Duodenal mucosa (tissue), 2 donors: ENCODE data around the gene GRM1.

Experiments
- H3K27ac ChIP-seq: one replicate; pipeline ENCODE4 v1.7.0; 2013; ENCODE audit warnings: low read depth, low read length
- H3K27me3 ChIP-seq, 2 donors: one replicate each; pipeline ENCODE4 v1.7.0; 2013; ENCODE audit warnings: low read length in 2 of 2, control low read depth in 1 of 2; ENCODE audit not compliant: insufficient read depth in 2 of 2, control insufficient read depth in 1 of 2
- H3K36me3 ChIP-seq, 2 donors: one replicate each; pipeline ENCODE4 v1.7.0; 2013; ENCODE audit warnings: low read length in 2 of 2, control low read depth in 1 of 2; ENCODE audit not compliant: insufficient read depth in 2 of 2, control insufficient read depth in 1 of 2
- H3K4me1 ChIP-seq, 2 donors: one replicate each; pipeline ENCODE4 v1.7.0; 2013; ENCODE audit warnings: low read length in 2 of 2, control low read depth in 1 of 2; ENCODE audit not compliant: insufficient read depth in 2 of 2, control insufficient read depth in 1 of 2
- H3K4me3 ChIP-seq, 2 donors: one replicate each; pipeline ENCODE4 v1.7.0; 2013; ENCODE audit warnings: low read length in 2 of 2, low read depth in 1 of 2
- H3K9ac ChIP-seq, 2 donors: one replicate each; pipeline ENCODE4 v1.7.0; 2013; ENCODE audit warnings: low read length in 2 of 2, low read depth in 1 of 2
- H3K9me3 ChIP-seq, 2 donors: one replicate each; pipeline ENCODE4 v1.7.0; 2013; ENCODE audit warnings: low read length in 2 of 2, control low read depth in 1 of 2; ENCODE audit not compliant: control insufficient read depth in 1 of 2

GRM1 gene

GRCh38 chr6:146183831-146184230 lies 155.0 kb downstream of the GRM1 start:
- no peak overlapping the region for H3K27ac ChIP-seq
- no peaks in the 10 kb centered on the region for H3K9me3 ChIP-seq
- H3K27me3 ChIP-seq: no peaks in the 10 kb centered on the region
- H3K9ac ChIP-seq: no peak overlapping the region
- no peak overlapping the region for H3K4me3 ChIP-seq
- no peaks in the 10 kb centered on the region for H3K36me3 ChIP-seq
- no peaks in the 10 kb centered on the region for H3K4me1 ChIP-seq

GRCh38 chr6:146184701-146185100 lies 155.8 kb downstream of the GRM1 start:
- Histone ChIP-seq H3K4me3 (no peak overlapping the region), H3K9me3 (no peaks in the 10 kb centered on the region), H3K27ac (no peak overlapping the region), H3K4me1 (no peaks in the 10 kb centered on the region), H3K36me3 (no peaks in the 10 kb centered on the region), H3K9ac (no peak overlapping the region), H3K27me3 (no peaks in the 10 kb centered on the region)

DNA sequence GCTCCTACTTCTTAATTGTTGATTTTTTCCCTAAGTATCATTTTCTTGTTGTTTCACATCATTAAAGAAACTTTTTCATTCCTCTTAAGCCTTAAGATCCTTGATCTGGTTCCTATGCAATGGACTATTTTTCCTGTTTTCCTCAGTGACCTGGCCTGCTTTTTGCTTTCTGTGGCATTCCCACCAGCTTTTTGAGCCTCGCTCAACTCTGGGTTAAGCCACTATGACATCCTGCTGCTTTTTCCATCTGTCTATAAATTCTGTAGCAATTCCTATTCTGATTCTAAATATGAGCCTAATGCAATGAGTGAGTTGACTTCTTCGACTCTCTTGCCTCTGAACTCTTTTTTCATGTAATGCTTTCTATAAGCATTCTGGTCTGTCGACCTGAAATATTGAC lies 160.3 kb downstream of the GRM1 start:
- no peak overlapping the region for H3K9ac ChIP-seq
- no peaks in the 10 kb centered on the region for H3K36me3 ChIP-seq
- no peaks in the 10 kb centered on the region for H3K9me3 ChIP-seq
- H3K27ac ChIP-seq: no peak overlapping the region
- H3K4me3 ChIP-seq: no peak overlapping the region
- no peaks in the 10 kb centered on the region for H3K4me1 ChIP-seq
- no peaks in the 10 kb centered on the region for H3K27me3 ChIP-seq

DNA sequence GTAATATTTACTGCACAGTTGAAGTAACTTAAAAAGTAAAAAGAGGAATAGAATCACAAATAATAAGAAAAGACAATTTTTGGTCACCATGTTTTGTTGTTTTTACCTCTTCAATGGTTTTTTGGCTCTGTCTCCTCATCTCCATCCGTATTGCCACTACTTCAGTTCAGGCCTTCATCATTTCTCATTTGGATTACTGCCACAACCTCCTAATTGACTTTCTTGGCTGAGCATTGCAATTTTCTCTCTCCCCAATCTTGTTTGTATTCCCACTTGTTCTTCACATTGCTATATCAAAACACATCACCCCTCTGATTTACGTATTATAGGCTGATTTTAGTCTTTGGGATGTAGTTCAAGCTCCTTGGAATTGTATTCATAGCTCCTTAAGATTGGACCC lies 161.7 kb downstream of the GRM1 start:
- Histone ChIP-seq H3K9ac (no peak overlapping the region), H3K27me3 (no peaks in the 10 kb centered on the region), H3K27ac (no peak overlapping the region), H3K4me3 (no peak overlapping the region), H3K4me1 (no peaks in the 10 kb centered on the region), H3K36me3 (no peaks in the 10 kb centered on the region), H3K9me3 (no peaks in the 10 kb centered on the region)

DNA sequence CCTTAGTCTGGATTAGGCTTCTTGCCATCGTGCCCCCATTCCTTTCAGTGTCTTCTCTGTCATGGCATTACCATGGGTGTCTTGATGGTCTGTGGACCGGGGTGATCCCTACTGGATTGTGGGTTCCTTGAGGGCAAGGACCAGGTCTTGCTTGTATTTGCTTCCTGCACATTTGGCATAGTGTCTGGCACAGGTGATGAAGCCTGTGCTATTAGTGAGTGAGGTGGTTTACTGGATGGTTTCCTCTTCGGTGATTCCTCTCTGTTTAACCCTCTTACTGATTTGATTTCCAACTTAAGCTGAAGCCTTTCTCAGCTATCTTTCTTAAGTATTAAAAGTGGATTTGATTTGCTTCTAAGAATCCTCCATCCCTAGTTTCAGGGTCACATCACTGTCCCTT lies 162.3 kb downstream of the GRM1 start:
- no peaks in the 10 kb centered on the region for H3K9me3 ChIP-seq
- H3K27me3 ChIP-seq: no peaks in the 10 kb centered on the region
- H3K4me1 ChIP-seq: no peaks in the 10 kb centered on the region
- H3K36me3 ChIP-seq: no peaks in the 10 kb centered on the region
- H3K9ac ChIP-seq: no peak overlapping the region
- no peak overlapping the region for H3K4me3 ChIP-seq
- H3K27ac ChIP-seq: no peak overlapping the region

GRCh38 chr6:146191612-146192011 lies 162.8 kb downstream of the GRM1 start:
- Histone ChIP-seq H3K9me3 (no peaks in the 10 kb centered on the region), H3K4me3 (no peak overlapping the region), H3K9ac (no peak overlapping the region), H3K4me1 (no peaks in the 10 kb centered on the region), H3K36me3 (no peaks in the 10 kb centered on the region), H3K27me3 (no peaks in the 10 kb centered on the region), H3K27ac (no peak overlapping the region)

GRCh38 chr6:146194434-146194833 lies 165.6 kb downstream of the GRM1 start:
- H3K4me1 ChIP-seq: no peaks in the 10 kb centered on the region
- no peaks in the 10 kb centered on the region for H3K27me3 ChIP-seq
- no peak overlapping the region for H3K4me3 ChIP-seq
- no peaks in the 10 kb centered on the region for H3K9me3 ChIP-seq
- H3K9ac ChIP-seq: no peak overlapping the region
- no peak overlapping the region for H3K27ac ChIP-seq
- no peaks in the 10 kb centered on the region for H3K36me3 ChIP-seq

DNA sequence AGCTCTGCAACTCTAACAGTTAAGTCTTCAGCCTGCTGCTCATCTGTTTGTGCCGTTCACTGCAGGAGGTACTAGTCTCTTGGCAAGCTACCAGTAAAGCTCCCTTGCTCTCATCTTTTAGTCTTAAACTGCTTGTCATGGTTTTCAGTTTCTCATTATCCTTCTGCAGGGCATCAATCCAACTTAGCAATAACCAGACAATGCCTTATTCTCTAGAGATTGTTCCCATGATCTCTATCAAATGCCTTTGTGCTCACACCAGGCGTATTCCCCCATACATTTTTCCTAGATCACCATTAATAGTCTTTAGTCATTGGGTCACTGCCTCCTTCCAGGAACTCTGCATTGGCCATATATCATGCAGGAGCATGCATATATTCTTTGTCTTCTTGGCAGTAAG lies 171.3 kb downstream of the GRM1 start:
- Histone ChIP-seq H3K27me3 (no peaks in the 10 kb centered on the region), H3K9ac (no peak overlapping the region), H3K4me3 (no peak overlapping the region), H3K4me1 (no peaks in the 10 kb centered on the region), H3K9me3 (no peaks in the 10 kb centered on the region), H3K36me3 (no peaks in the 10 kb centered on the region), H3K27ac (no peak overlapping the region)

DNA sequence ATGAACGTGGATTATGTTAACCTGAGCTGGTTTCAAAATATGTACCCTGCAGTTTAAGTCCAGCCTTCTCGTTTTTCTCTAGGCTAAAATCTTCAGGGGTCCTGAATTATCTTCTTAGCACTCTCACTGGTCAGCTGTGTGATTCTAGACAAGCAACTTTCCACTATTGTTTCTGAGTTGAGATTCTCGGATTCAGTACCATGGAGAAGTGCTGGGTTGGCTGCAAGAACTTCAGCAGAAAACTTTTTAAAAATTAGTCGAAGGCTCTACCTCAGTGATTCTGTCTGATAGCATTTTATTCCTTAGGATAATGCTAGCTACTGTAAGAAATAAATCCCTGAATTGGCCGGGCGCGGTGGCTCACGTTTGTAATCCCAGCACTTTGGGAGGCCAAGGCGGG lies 173.7 kb downstream of the GRM1 start:
- Histone ChIP-seq H3K4me1 (no peaks in the 10 kb centered on the region), H3K9me3 (no peaks in the 10 kb centered on the region), H3K27ac (no peak overlapping the region), H3K9ac (no peak overlapping the region), H3K27me3 (no peaks in the 10 kb centered on the region), H3K4me3 (no peak overlapping the region), H3K36me3 (no peaks in the 10 kb centered on the region)

- no peak overlapping the region for H3K9ac ChIP-seq
- H3K4me1 ChIP-seq: no peaks in the 10 kb centered on the region
- H3K4me3 ChIP-seq: no peak overlapping the region
- no peaks in the 10 kb centered on the region for H3K36me3 ChIP-seq
- H3K27me3 ChIP-seq: no peaks in the 10 kb centered on the region
- H3K27ac ChIP-seq: no peak overlapping the region
- H3K9me3 ChIP-seq: no peaks in the 10 kb centered on the region
Observed at GRCh38 chr6:146209942-146210341, 181.1 kb downstream of the GRM1 start.

GRCh38 chr6:146210406-146211083 lies 181.7 kb downstream of the GRM1 start:
- H3K36me3 ChIP-seq: no peaks in the 10 kb centered on the region
- no peak overlapping the region for H3K27ac ChIP-seq
- H3K4me3 ChIP-seq: no peak overlapping the region
- H3K27me3 ChIP-seq: no peaks in the 10 kb centered on the region
- H3K9me3 ChIP-seq: no peaks in the 10 kb centered on the region
- no peaks in the 10 kb centered on the region for H3K4me1 ChIP-seq
- no peak overlapping the region for H3K9ac ChIP-seq
